ENCODE measurements around the gene CTDSP2. TPM values are rescaled to one million over a fixed set of nuclear protein-coding genes. Genes with fewer than 3 reads are reported as not detected.

CTDSP2 gene
- total RNA-seq (2014; rRNA removed; shearing (Covaris generic)) = 38.8 and 44.2 TPM in 2 replicates
- 118 and 145 TPM in 2 replicates for total RNA-seq (2022)
- Bru-seq, nascent RNA = percentile 80 among the genes with signal in this experiment
- percentile 94 among the genes with signal in this experiment for BruChase-seq, experiment 1, labeled RNA remaining after a 6-hour chase
- BruChase-seq, experiment 2, labeled RNA remaining after a 2-hour chase = percentile 93 among the genes with signal in this experiment
- long read RNA-seq, full-length matches to known transcripts = 81 of 204 reads
- long read RNA-seq, partial matches to known transcripts = 3 of 204 reads
- long read RNA-seq, other reads (novel, unspliced or antisense) = 120 of 204 reads

GRCh38 chr12:57846577-57847319 lies at the start of gene CTDSP2:
Gene CTDSP2, minus strand, starts transcription at chr12:57846729. Its CDS starts 294 bp downstream, at chr12:57846435.
- no peaks in the 10 kb centered on the region for H3K36me3 ChIP-seq (ENCODE audit: insufficient read depth, low read length)
- peak; percentile 97 for DNase-seq (ENCODE audit: low spot score)
- peaks cover 43% of the 10 kb centered on the region for H3K79me2 ChIP-seq (ENCODE audit: insufficient read depth, low read depth, low read length)
- peak within 1 kb of the TSS; percentile 46 for H2AFZ ChIP-seq (ENCODE audit: low read length)
- no peaks in the 10 kb centered on the region for H3K9me3 ChIP-seq (ENCODE audit: low read length)
- H3K4me2 ChIP-seq (ENCODE audit: low read length) = peak within 1 kb of the TSS; percentile 89
- H3K4me3 ChIP-seq (ENCODE audit: low read depth, low read length, poor library complexity, severe bottlenecking) = peak within 1 kb of the TSS; percentile 96
- BruUV-seq (replicated peaks) = no TSS peak
- ChIA-PET CTCF (ENCODE audit: unreplicated experiment) (interaction anchor here (0.6 to 2.3 kb wide), 4 partner anchors 10 to 715 kb away, joined by 3 to 18 read pairs (median 10); no protein-coding TSS in a partner anchor), POLR2A (interaction anchor here (0.5 to 9.6 kb wide), 13 partner anchors 9 to 1072 kb away, joined by 3 to 153 read pairs (median 4); no protein-coding TSS in a partner anchor)
- H3K4me1 ChIP-seq (ENCODE audit: insufficient read depth, low read length, poor library complexity, severe bottlenecking) = peaks cover 45% of the 10 kb centered on the region
- peaks cover 20% of the 10 kb centered on the region for H4K20me1 ChIP-seq (ENCODE audit: insufficient read depth, low read length)
- H3K9me2 ChIP-seq (ENCODE audit: insufficient read depth, low read length) = no peaks in the 10 kb centered on the region
- no peak for TF ChIP-seq EZH2phosphoT487 (IDR thresholded peaks at IDR 0.05; ENCODE audit: borderline replicate concordance, low read depth, low read length)
- no peak for TF ChIP-seq CTCF (conservative IDR thresholded peaks at IDR 0.05; ENCODE audit: low read length)
- peak within 1 kb of the TSS; percentile 70 for H3K27ac ChIP-seq (ENCODE audit: low read depth, low read length, poor library complexity, severe bottlenecking)
- intact Hi-C loops (cut with micrococcal nuclease; ENCODE audit: unreplicated experiment) = loop anchor here (1.0 to 2.0 kb wide), 2 partner anchors 14 to 53 kb away; no protein-coding TSS in a partner anchor

- H3K79me2 ChIP-seq (ENCODE audit: insufficient read depth, low read depth, low read length) = no peaks in the 10 kb centered on the region
- TF ChIP-seq CTCF (conservative IDR thresholded peaks at IDR 0.05; ENCODE audit: low read length) = no peak
- no peak for TF ChIP-seq EZH2phosphoT487 (IDR thresholded peaks at IDR 0.05; ENCODE audit: borderline replicate concordance, low read depth, low read length)
- intact Hi-C loops (cut with micrococcal nuclease; ENCODE audit: unreplicated experiment) = no loop called here
- H3K27ac ChIP-seq (ENCODE audit: low read depth, low read length, poor library complexity, severe bottlenecking) = peak overlapping the region; percentile 82
- H3K36me3 ChIP-seq (ENCODE audit: insufficient read depth, low read length) = no peaks in the 10 kb centered on the region
- no peaks in the 10 kb centered on the region for H3K9me2 ChIP-seq (ENCODE audit: insufficient read depth, low read length)
- peak overlapping the region; percentile 69 for H3K4me2 ChIP-seq (ENCODE audit: low read length)
- no peaks in the 10 kb centered on the region for H4K20me1 ChIP-seq (ENCODE audit: insufficient read depth, low read length)
- H2AFZ ChIP-seq (ENCODE audit: low read length) = peak overlapping the region; percentile 92
- no TSS peak for BruUV-seq (replicated peaks)
- CTCF ChIA-PET (ENCODE audit: unreplicated experiment) = interaction anchor here (0.6 to 4.0 kb wide), 10 partner anchors 7 to 94 kb away, joined by 3 to 23 read pairs (median 7); partner anchors contain the start of gene CTDSP2
- peak overlapping the region; percentile 59 for H3K4me3 ChIP-seq (ENCODE audit: low read depth, low read length, poor library complexity, severe bottlenecking)
- H3K4me1 ChIP-seq (ENCODE audit: insufficient read depth, low read length, poor library complexity, severe bottlenecking) = peaks cover 88% of the 10 kb centered on the region
- no peaks in the 10 kb centered on the region for H3K9me3 ChIP-seq (ENCODE audit: low read length)
- peak; percentile 47 for DNase-seq (ENCODE audit: low spot score)
- POLR2A ChIA-PET = interaction anchor here (0.6 to 7.3 kb wide), 16 partner anchors 8 to 66 kb away, joined by 3 to 153 read pairs (median 5); partner anchors contain the start of genes ATP23 and CTDSP2
Measured at GRCh38 chr12:57896115-57896433, 49.5 kb upstream of the CTDSP2 start.
